SK-N-MC (cell line): ENCODE results near the gene KIAA0753.

Source experiments
- EZH2 ChIP-seq: fragments of 200-600 bp; sonication (generic); IDR thresholded peaks from one replicate; pipeline ENCODE4 v1.6.1; 2017; ENCODE audit warnings: antibody characterized with exemption
- POLR2AphosphoS5 ChIP-seq: IDR thresholded peaks from 2 replicates; pipeline ENCODE4 v1.6.1; 2012; ENCODE audit warnings: mild to moderate bottlenecking, low read depth, low read length, borderline replicate concordance

DNA sequence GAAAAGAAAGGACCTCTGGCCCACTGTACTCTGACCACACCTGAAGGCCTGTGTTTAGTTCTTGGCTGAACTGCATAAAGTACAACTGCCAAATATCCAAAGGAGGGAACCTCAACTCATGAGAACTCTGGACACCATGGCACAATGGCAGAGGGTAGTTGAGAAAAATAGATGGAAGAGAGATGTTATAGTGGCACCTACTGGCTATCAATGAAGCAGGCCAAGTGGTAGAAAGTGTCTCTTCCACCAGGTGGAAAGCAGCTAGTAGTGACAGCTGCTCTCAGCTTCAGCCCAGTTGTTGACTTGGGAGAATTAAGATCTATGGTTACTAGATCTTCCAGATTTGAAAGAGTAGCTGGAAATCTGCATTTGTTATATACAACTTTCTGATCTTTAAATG, 7.7 kb upstream of the KIAA0753 start:
- no peak for TF ChIP-seq EZH2
- TF ChIP-seq POLR2AphosphoS5 = no peak
